NT2/D1 (cell line): ENCODE results near the gene AIG1.

Experiments used
- DNase-seq: peaks from one replicate; pipeline ENCODE4 v3.0.0-alpha.2; 2011; ENCODE audit warnings: low read depth, low spot score
- H3K27me3 ChIP-seq: 2 replicates; pipeline ENCODE4 v1.6.0; 2011; ENCODE audit warnings: mild to moderate bottlenecking; ENCODE audit not compliant: insufficient read length, insufficient read depth
- H3K36me3 ChIP-seq: 2 replicates; pipeline ENCODE4 v1.6.1; 2011; ENCODE audit warnings: mild to moderate bottlenecking, low read length, mixed read lengths; ENCODE audit not compliant: insufficient read depth, insufficient read length
- H3K4me1 ChIP-seq: 2 replicates; pipeline ENCODE4 v1.5.1; 2011; ENCODE audit not compliant: insufficient read depth, insufficient read length
- H3K4me3 ChIP-seq: 2 replicates; pipeline ENCODE4 v1.5.1; 2011; ENCODE audit warnings: low read depth; ENCODE audit not compliant: insufficient read length
- H3K9ac ChIP-seq: 2 replicates; pipeline ENCODE4 v1.6.0; 2011; ENCODE audit warnings: low read depth; ENCODE audit not compliant: insufficient read length
- H3K9me3 ChIP-seq: 2 replicates; pipeline ENCODE4 v1.5.1; 2011; ENCODE audit warnings: mild to moderate bottlenecking, low read length; ENCODE audit not compliant: insufficient read depth
- SUZ12 ChIP-seq: IDR thresholded peaks from 2 replicates; pipeline ENCODE4 v1.6.1; 2011; ENCODE audit not compliant: insufficient read length, insufficient read depth; ENCODE audit errors: extremely low read depth
- YY1 ChIP-seq: IDR thresholded peaks from 2 replicates; pipeline ENCODE4 v1.6.1; 2011; ENCODE audit not compliant: insufficient read length, insufficient read depth
- ZNF274 ChIP-seq: IDR thresholded peaks from 2 replicates; pipeline ENCODE4 v1.6.1; 2011; ENCODE audit warnings: mild to moderate bottlenecking, low read depth, low read length

The AIG1 gene

GRCh38 chr6:143049611-143050010 lies 11.1 kb upstream of the AIG1 start:
- TF ChIP-seq SUZ12: no peak
- no peak for TF ChIP-seq YY1
- no peak for TF ChIP-seq ZNF274

GRCh38 chr6:143050509-143050908 lies 10.2 kb upstream of the AIG1 start:
- Histone ChIP-seq H3K4me3 (no peak overlapping the region), H3K27me3 (no peaks in the 10 kb centered on the region), H3K9me3 (peaks cover 8% of the 10 kb centered on the region; the same call in 1 of the 2 replicates), H3K36me3 (no peaks in the 10 kb centered on the region), H3K4me1 (no peaks in the 10 kb centered on the region), H3K9ac (no peak overlapping the region)
- TF ChIP-seq SUZ12 (no peak), ZNF274 (no peak), YY1 (no peak)
- no peak for DNase-seq

More at GRCh38 chr6:143049611-143050010, 11.1 kb upstream of the AIG1 start:
- H3K27me3 ChIP-seq: no peaks in the 10 kb centered on the region
- H3K9me3 ChIP-seq: peaks cover 8% of the 10 kb centered on the region; the same call in 1 of the 2 replicates
- DNase-seq: no peak
- H3K4me1 ChIP-seq: no peaks in the 10 kb centered on the region
- H3K9ac ChIP-seq: no peak overlapping the region
- H3K36me3 ChIP-seq: no peaks in the 10 kb centered on the region
- no peak overlapping the region for H3K4me3 ChIP-seq

GRCh38 chr6:143052282-143052681 lies 8.4 kb upstream of the AIG1 start:
- peaks cover 8% of the 10 kb centered on the region; the same call in 1 of the 2 replicates for H3K9me3 ChIP-seq
- H3K36me3 ChIP-seq: no peaks in the 10 kb centered on the region
- no peak for TF ChIP-seq ZNF274
- no peak for TF ChIP-seq SUZ12
- no peak for TF ChIP-seq YY1
- H3K9ac ChIP-seq: no peak overlapping the region
- H3K27me3 ChIP-seq: no peaks in the 10 kb centered on the region
- peaks cover 2% of the 10 kb centered on the region for H3K4me1 ChIP-seq
- DNase-seq: no peak
- H3K4me3 ChIP-seq: no peak overlapping the region

GRCh38 chr6:143053856-143054255 lies 6.8 kb upstream of the AIG1 start:
- no peak for TF ChIP-seq ZNF274
- TF ChIP-seq SUZ12: no peak
- no peak for TF ChIP-seq YY1
- Histone ChIP-seq H3K4me3 (no peak overlapping the region), H3K9me3 (peaks cover 8% of the 10 kb centered on the region; the same call in 1 of the 2 replicates), H3K36me3 (no peaks in the 10 kb centered on the region), H3K27me3 (no peaks in the 10 kb centered on the region), H3K9ac (no peak overlapping the region), H3K4me1 (peaks cover 2% of the 10 kb centered on the region)
- no peak for DNase-seq

GRCh38 chr6:143054329-143054728 lies 6.4 kb upstream of the AIG1 start:
- Histone ChIP-seq H3K9me3 (peaks cover 4% of the 10 kb centered on the region; the same call in 1 of the 2 replicates), H3K9ac (no peak overlapping the region), H3K27me3 (no peaks in the 10 kb centered on the region), H3K4me3 (no peak overlapping the region), H3K36me3 (no peaks in the 10 kb centered on the region), H3K4me1 (peaks cover 2% of the 10 kb centered on the region)
- no peak for TF ChIP-seq SUZ12
- TF ChIP-seq YY1: no peak
- TF ChIP-seq ZNF274: no peak
- DNase-seq: no peak

- H3K9ac ChIP-seq: no peak overlapping the region
- H3K4me1 ChIP-seq: peaks cover 2% of the 10 kb centered on the region
- H3K27me3 ChIP-seq: no peaks in the 10 kb centered on the region
- DNase-seq: no peak
- no peak overlapping the region for H3K4me3 ChIP-seq
- no peaks in the 10 kb centered on the region for H3K36me3 ChIP-seq
- no peaks in the 10 kb centered on the region for H3K9me3 ChIP-seq
- no peak for TF ChIP-seq ZNF274
- no peak for TF ChIP-seq YY1
- TF ChIP-seq SUZ12: no peak
Observed at GRCh38 chr6:143055213-143055612, 5.5 kb upstream of the AIG1 start.

- Histone ChIP-seq H3K4me1 (peaks cover 2% of the 10 kb centered on the region), H3K36me3 (no peaks in the 10 kb centered on the region), H3K27me3 (no peaks in the 10 kb centered on the region), H3K9me3 (no peaks in the 10 kb centered on the region), H3K4me3 (no peak overlapping the region), H3K9ac (no peak overlapping the region)
- TF ChIP-seq ZNF274: no peak
- no peak for TF ChIP-seq YY1
- TF ChIP-seq SUZ12: no peak
- no peak for DNase-seq
Observed at GRCh38 chr6:143055891-143056290, 4.8 kb upstream of the AIG1 start.

GRCh38 chr6:143058987-143059386 lies 1.7 kb upstream of the AIG1 start:
- Histone ChIP-seq H3K9ac (no peak overlapping the region), H3K9me3 (no peaks in the 10 kb centered on the region), H3K4me1 (peaks cover 2% of the 10 kb centered on the region), H3K4me3 (no peak overlapping the region), H3K27me3 (no peaks in the 10 kb centered on the region), H3K36me3 (no peaks in the 10 kb centered on the region)
- DNase-seq: no peak
- no peak for TF ChIP-seq SUZ12
